Measurements from ENCODE around the gene SPR.
A peak's percentile ranks its signal among the peaks of the same experiment; 100 is the strongest.

Gene SPR

GRCh38 chr2:72887740-72888437, 681 bp downstream of the SPR start (continued):
- TF ChIP-seq ZEB2 (tag by site-specific recombination; IDR thresholded peaks at IDR 0.05) (peak; percentile 61), ZNF157 (tag by site-specific recombination; IDR thresholded peaks at IDR 0.05) (no peak), ZSCAN30 (tag by site-specific recombination; IDR thresholded peaks at IDR 0.05) (peak; percentile 28; the same call in 1 of the 2 replicates), SCRT2 (tag by site-specific recombination; IDR thresholded peaks at IDR 0.05) (peak; percentile 58), GLI4 (tag by site-specific recombination; IDR thresholded peaks at IDR 0.05) (no peak), IKZF3 (tag by site-specific recombination; IDR thresholded peaks at IDR 0.05) (peak; percentile 93), ZBTB17 (tag by site-specific recombination; IDR thresholded peaks at IDR 0.05) (peak; percentile 63), AEBP2 (tag by site-specific recombination; IDR thresholded peaks at IDR 0.05; ENCODE audit: borderline replicate concordance) (no peak), YY2 (tag by site-specific recombination; IDR thresholded peaks at IDR 0.05) (no peak), ZNF660 (tag by site-specific recombination; IDR thresholded peaks at IDR 0.05) (peak; percentile 39; the same call in 1 of the 2 replicates), YY1 (tag by site-specific recombination; IDR thresholded peaks at IDR 0.05) (no peak), ZNF2 (tag by site-specific recombination; IDR thresholded peaks at IDR 0.05) (peak; percentile 60; the same call in 1 of the 2 replicates), PRDM1 (tag by site-specific recombination; IDR thresholded peaks at IDR 0.05) (0 out of 2 replicates have a peak, but pooled peaks have one; percentile 14), ZFP69B (tag by site-specific recombination; IDR thresholded peaks at IDR 0.05) (peak; percentile 54; the same call in 1 of the 2 replicates), ZNF639 (tag by site-specific recombination; IDR thresholded peaks at IDR 0.05) (0 out of 2 replicates have a peak, but pooled peaks have one; percentile 48), ZNF394 (tag by site-specific recombination; IDR thresholded peaks at IDR 0.05; ENCODE audit: borderline replicate concordance) (peak; percentile 55; the same call in 1 of the 2 replicates), ZNF629 (tag by site-specific recombination; IDR thresholded peaks at IDR 0.05) (peak; percentile 29; the same call in 1 of the 2 replicates), ZBTB20 (tag by site-specific recombination; IDR thresholded peaks at IDR 0.05) (no peak), ZNF654 (tag by site-specific recombination; IDR thresholded peaks at IDR 0.05; ENCODE audit: low read depth) (peak; percentile 26), SP7 (tag by site-specific recombination; IDR thresholded peaks at IDR 0.05) (0 out of 2 replicates have a peak, but pooled peaks have one; percentile 31), ZBTB8A (tag by site-specific recombination; IDR thresholded peaks at IDR 0.05) (peak; percentile 86), ZNF302 (tag by site-specific recombination; IDR thresholded peaks at IDR 0.05; ENCODE audit: low read depth) (no peak), ZNF335 (tag by site-specific recombination; conservative IDR thresholded peaks at IDR 0.05) (peak; percentile 66), ZBTB48 (tag by site-specific recombination; IDR thresholded peaks at IDR 0.05) (0 out of 2 replicates have a peak, but pooled peaks have one; percentile 60)
- TF ChIP-seq, protein P1, sequence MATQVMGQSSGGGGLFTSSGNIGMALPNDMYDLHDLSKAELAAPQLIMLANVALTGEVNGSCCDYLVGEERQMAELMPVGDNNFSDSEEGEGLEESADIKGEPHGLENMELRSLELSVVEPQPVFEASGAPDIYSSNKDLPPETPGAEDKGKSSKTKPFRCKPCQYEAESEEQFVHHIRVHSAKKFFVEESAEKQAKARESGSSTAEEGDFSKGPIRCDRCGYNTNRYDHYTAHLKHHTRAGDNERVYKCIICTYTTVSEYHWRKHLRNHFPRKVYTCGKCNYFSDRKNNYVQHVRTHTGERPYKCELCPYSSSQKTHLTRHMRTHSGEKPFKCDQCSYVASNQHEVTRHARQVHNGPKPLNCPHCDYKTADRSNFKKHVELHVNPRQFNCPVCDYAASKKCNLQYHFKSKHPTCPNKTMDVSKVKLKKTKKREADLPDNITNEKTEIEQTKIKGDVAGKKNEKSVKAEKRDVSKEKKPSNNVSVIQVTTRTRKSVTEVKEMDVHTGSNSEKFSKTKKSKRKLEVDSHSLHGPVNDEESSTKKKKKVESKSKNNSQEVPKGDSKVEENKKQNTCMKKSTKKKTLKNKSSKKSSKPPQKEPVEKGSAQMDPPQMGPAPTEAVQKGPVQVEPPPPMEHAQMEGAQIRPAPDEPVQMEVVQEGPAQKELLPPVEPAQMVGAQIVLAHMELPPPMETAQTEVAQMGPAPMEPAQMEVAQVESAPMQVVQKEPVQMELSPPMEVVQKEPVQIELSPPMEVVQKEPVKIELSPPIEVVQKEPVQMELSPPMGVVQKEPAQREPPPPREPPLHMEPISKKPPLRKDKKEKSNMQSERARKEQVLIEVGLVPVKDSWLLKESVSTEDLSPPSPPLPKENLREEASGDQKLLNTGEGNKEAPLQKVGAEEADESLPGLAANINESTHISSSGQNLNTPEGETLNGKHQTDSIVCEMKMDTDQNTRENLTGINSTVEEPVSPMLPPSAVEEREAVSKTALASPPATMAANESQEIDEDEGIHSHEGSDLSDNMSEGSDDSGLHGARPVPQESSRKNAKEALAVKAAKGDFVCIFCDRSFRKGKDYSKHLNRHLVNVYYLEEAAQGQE (tag by site-specific recombination; IDR thresholded peaks at IDR 0.05), result no peak
- TF ChIP-seq, protein P2, sequence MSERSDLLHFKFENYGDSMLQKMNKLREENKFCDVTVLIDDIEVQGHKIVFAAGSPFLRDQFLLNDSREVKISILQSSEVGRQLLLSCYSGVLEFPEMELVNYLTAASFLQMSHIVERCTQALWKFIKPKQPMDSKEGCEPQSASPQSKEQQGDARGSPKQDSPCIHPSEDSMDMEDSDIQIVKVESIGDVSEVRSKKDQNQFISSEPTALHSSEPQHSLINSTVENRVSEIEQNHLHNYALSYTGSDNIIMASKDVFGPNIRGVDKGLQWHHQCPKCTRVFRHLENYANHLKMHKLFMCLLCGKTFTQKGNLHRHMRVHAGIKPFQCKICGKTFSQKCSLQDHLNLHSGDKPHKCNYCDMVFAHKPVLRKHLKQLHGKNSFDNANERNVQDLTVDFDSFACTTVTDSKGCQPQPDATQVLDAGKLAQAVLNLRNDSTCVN (tag by site-specific recombination; optimal IDR thresholded peaks at IDR 0.05), result peak; percentile 69

Data from HEK293 (cell line).